ENCODE measurements around the gene CCR8.
"Not testable (repeated sequence)": the region's sequence is repeated elsewhere in the genome, so short reads cannot be mapped to it uniquely, and the experiment has no call there.

The CCR8 gene

DNA sequence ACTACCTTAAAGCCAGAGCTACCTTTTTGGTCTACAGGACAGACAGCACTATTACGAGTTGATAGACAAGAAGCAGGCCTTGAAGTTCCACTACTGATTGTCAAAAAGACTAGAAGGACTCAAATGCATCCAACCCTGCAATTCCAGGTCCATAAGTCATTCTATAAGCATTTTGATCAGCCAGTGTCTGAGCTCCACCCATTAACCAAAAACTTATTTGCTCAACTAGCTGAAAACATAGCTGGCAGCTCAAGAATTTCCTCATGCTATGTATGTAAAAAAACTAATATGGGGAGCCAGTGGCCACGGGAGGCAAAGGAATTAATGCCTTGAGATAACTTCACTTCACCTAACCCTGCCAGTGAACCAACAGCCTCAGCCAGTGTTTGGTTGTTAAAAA lies 21.6 kb downstream of the CCR8 start:
- DNase-seq = not testable (repeated sequence)

DNA sequence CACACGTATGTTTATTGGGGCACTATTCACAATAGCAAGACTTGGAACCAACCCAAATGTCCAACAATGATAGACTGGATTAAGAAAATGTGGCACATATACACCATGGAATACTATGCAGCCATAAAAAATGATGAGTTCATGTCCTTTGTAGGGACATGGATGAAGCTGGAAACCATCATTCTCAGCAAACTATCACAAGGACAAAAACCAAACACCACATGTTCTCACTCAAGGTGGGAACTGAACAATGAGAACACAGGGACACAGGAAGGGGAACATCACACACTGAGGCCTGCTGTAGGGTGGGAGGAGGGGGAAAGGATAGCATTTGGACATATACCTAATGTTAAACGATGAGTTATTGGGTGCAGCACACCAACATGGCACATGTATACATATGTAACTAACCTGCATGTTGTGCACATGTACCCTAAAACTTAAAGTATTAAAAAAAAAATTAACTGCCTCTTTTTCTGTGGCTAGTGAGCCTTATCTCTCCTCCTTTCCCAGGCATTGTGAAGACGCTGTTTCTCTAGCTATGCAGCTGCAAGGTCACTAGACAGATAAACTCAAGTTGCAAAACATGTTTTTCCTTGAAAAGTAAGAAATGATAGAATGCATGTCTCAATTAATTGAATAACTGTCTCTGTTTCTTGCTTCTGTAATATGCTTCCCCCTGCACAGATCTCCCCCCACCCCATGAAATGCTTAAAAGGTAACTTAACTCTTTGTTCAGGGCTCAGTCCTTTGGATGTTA lies 23.8 kb downstream of the CCR8 start:
- not testable (repeated sequence) for DNase-seq

- no peak for DNase-seq
Observed at GRCh38 chr3:39358333-39358732, 28.8 kb downstream of the CCR8 start.

- DNase-seq = no peak
Observed at GRCh38 chr3:39361252-39361927, 31.9 kb downstream of the CCR8 start.

GRCh38 chr3:39362192-39362591 lies 32.7 kb downstream of the CCR8 start:
- DNase-seq = no peak

DNA sequence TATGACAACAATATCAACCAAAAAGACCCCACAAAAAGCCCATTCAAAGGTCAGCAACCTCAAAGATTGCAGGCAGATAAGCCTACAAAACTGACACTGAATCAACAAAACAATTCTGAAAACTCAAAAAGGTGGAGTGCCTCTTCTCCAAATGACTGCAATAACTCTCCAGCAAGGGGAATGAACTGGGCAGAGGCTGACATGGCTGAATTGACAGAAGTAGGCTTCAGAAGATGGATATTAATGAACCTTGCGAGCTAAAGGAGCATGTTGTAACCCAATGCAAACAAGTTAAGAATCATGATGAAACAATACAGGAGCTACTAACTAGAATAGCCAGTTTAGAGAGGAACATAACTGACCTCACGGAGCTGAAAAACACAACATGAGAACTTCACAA lies 33.3 kb downstream of the CCR8 start:
- DNase-seq = no peak

DNA sequence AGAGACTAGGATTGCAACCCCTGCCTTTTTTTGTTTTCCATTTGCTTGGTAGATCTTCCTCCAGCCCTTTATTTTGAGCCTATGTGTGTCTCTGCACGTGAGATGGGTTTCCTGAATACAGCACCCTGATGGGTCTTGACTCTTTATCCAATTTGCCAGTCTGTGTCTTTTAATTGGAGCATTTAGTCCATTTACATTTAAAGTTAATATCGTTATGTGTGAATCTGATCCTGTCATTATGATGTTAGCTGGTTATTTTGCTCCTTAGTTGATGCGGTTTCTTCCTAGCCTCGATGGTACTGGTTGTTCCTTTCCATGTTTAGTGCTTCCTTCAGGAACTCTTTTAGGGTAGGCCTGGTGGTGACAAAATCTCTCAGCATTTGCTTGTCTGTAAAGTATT lies 40.9 kb downstream of the CCR8 start:
- not testable (repeated sequence) for DNase-seq

DNA sequence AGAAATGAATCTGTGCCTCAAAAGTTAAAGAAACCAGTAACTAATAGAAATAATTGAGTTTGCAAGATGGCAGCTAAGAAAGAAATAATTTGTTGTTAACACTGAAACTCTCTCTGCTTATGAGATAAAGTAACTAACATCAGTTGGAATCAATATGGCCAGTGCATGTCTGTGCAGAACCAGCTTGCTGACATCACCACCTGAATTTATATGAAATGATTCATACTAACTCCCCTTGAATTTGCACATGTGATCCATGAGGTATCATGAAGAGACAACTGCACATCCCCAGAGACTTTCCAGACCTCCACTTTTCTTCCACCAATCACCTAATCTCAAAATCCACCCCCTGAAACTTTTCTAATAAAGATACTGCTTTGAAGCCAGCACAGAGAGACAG lies 43.3 kb downstream of the CCR8 start:
- no peak for DNase-seq

GRCh38 chr3:39376959-39377634 lies 47.6 kb downstream of the CCR8 start:
- no peak for DNase-seq

DNA sequence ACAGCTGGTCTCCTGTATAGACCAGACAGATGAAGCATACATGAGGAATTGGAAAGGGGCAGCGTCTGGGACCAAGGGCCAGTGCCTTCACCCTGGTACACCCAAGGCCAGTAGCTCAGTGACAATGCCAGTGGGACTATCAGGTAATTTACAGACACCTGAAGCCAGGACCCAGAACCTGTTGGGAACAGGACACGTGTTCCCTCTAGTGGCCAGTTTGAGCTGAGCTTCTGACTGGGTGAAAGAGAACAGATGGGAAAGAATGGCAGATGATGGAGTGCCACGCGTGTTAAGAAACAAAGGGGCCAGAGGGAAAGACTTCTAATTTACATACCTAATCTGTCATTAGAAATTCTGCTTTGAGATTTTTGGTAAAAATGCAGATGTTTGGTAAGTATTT lies 48.6 kb downstream of the CCR8 start:
- DNase-seq = peak; percentile 60

DNA sequence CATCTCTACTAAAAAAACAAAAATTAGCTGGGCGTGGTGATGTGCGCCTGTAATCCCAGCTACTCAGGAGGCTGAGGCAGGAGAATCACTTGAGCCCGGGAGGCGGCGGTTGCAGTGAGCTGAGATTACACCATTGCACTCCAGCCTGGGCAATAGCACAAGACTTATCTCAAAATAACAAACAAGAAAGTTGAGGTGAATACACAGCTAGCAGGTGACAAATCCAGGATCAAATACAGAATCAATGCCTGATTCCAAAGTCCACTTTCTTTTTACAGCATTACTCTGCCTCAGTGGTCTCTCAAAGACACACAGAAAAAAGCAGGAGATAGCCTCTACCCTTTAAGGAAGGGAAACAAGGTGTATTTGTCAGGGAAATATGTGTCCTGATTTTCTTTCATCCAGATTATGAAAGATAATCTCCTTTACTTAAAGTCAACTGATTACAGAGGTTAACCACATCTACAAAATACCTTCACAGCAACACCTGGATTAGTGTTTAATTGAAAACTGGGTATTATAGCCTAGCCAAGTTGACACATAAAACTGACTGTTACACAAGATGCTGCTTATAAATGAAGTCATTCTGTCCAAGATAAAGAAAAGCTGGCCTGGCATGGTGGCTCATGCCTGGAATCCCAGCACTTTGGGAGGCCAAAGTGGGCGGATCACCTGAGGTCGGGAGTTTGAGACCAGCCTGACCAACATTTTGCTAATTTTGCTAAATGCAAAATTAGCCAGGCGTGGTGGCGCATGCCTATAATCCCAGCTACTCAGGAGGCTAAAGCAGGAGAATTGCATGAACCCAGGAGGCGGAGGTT lies 49.7 kb downstream of the CCR8 start:
- no peak for DNase-seq

- DNase-seq = no peak
Observed at GRCh38 chr3:39379778-39380155, 50.3 kb downstream of the CCR8 start.

- no peak for DNase-seq
Observed at GRCh38 chr3:39381432-39381831, 51.9 kb downstream of the CCR8 start.

Measured in activated naive CD4-positive, alpha-beta T cell treated with anti-CD3 and anti-CD28 coated beads, Interleukin-2, amount 50 U/mL, for 16 hours (primary cell).